SK-N-SH (cell line): Measurements from ENCODE around the gene INS. TPM values are rescaled to one million over a fixed set of nuclear protein-coding genes. Genes with fewer than 3 reads are reported as not detected.
A peak's percentile ranks its signal among the peaks of the same experiment; 100 is the strongest.

ENCODE experiments used
- CTCF ChIA-PET: fragments of 300-600, 350-600 bp; formaldehyde crosslinking; extraction: SDS; loops from one replicate; lab custom pipeline; 2021; lab: Yijun Ruan, JAX
- POLR2A ChIA-PET: fragments of 350-600 bp; sonication (Branson Sonifier 250); formaldehyde crosslinking; extraction: SDS; loops from one replicate; lab custom pipeline; 2020; ENCODE audit warnings: antibody characterized with exemption, inconsistent platforms; lab: Yijun Ruan, JAX
- DNase-seq: peaks from one replicate; pipeline ENCODE4 v3.0.0; 2012
- H2AFZ ChIP-seq: fragments of 200-600 bp; sonication (generic); 2 replicates; pipeline ENCODE4 v1.8.1; 2016; ENCODE audit warnings: antibody characterized with exemption, mild to moderate bottlenecking, low read depth
- H3F3A ChIP-seq: fragments of 200-600 bp; sonication (generic); replicated peaks from 2 replicates; pipeline ENCODE3; 2016; ENCODE audit warnings: antibody characterized with exemption, mild to moderate bottlenecking; ENCODE audit not compliant: insufficient read depth
- H3K27ac ChIP-seq, 2 experiments: fragments of 200-500 bp in 1 of 2; fragments of 200-600 bp in 1 of 2; sonication (Bioruptor generic) in 1 of 2; sonication (generic), shearing (Covaris generic) in 1 of 2; 2 replicates each; pipeline versions ENCODE4 v1.5.1 to v1.6.1; 2014 to 2016; ENCODE audit warnings: low read depth in 2 of 2, inconsistent platforms in 1 of 2, low read length in 1 of 2, mild to moderate bottlenecking in 1 of 2, mixed read lengths in 1 of 2
- H3K27me3 ChIP-seq: fragments of 200-600 bp; sonication (generic), shearing (Covaris generic); 2 replicates; pipeline ENCODE4 v1.6.1; 2016; ENCODE audit warnings: mixed run types; ENCODE audit not compliant: insufficient read depth
- H3K36me3 ChIP-seq, 2 experiments: fragments of 200-500 bp in 1 of 2; fragments of 200-600 bp in 1 of 2; sonication (Bioruptor generic) in 1 of 2; sonication (generic) in 1 of 2; replicated peaks in 1 of 2; 2 replicates each; pipeline versions ENCODE3 to v1.5.1; 2014 to 2016; ENCODE audit warnings: low read length in 1 of 2, mild to moderate bottlenecking in 1 of 2; ENCODE audit not compliant: insufficient read depth in 2 of 2, control insufficient read depth in 1 of 2
- H3K4me1 ChIP-seq, 2 experiments: fragments of 200-500 bp in 1 of 2; fragments of 200-600 bp in 1 of 2; sonication (Bioruptor generic) in 1 of 2; sonication (generic), shearing (Covaris generic) in 1 of 2; 2 replicates each; pipeline versions ENCODE4 v1.5.1 to v1.6.1; 2014 to 2016; ENCODE audit warnings: low read depth in 1 of 2, low read length in 1 of 2, mixed run types in 1 of 2; ENCODE audit not compliant: insufficient read depth in 2 of 2, control insufficient read depth in 1 of 2
- H3K4me2 ChIP-seq: fragments of 200-600 bp; sonication (generic), shearing (Covaris generic); 2 replicates; pipeline ENCODE4 v1.6.1; 2017; ENCODE audit warnings: mixed run types
- H3K4me3 ChIP-seq, 2 experiments: fragments of 200-500 bp in 1 of 2; fragments of 200-600 bp in 1 of 2; sonication (Bioruptor generic) in 1 of 2; sonication (generic), shearing (Covaris generic) in 1 of 2; 2 replicates each; pipeline versions ENCODE4 v1.5.1 to v1.8.1; 2014 to 2016; ENCODE audit warnings: low read depth in 2 of 2, inconsistent platforms in 1 of 2, low read length in 1 of 2, mild to moderate bottlenecking in 1 of 2, mixed read lengths in 1 of 2, moderate library complexity in 1 of 2
- H3K79me2 ChIP-seq: fragments of 200-600 bp; sonication (generic); 2 replicates; pipeline ENCODE4 v1.8.1; 2017; ENCODE audit warnings: mild to moderate bottlenecking; ENCODE audit not compliant: insufficient read depth
- H3K9ac ChIP-seq: fragments of 200-600 bp; sonication (generic); 2 replicates; pipeline ENCODE4 v1.6.1; 2017; ENCODE audit warnings: mixed run types
- H3K9me2 ChIP-seq: fragments of 200-600 bp; sonication (generic); 2 replicates; pipeline ENCODE4 v1.6.1; 2017; ENCODE audit warnings: mixed run types
- H3K9me3 ChIP-seq: fragments of 200-600 bp; sonication (generic); 2 replicates; pipeline ENCODE4 v1.6.1; 2017; ENCODE audit warnings: mixed run types, mild to moderate bottlenecking, moderate library complexity
- H4K20me1 ChIP-seq: fragments of 200-600 bp; sonication (generic); 2 replicates; pipeline ENCODE4 v1.6.1; 2017; ENCODE audit warnings: mild to moderate bottlenecking, mixed run types; ENCODE audit not compliant: insufficient read depth
- CTCF ChIP-seq: fragments of 200-600 bp; sonication (generic); IDR thresholded peaks from 2 replicates; pipeline ENCODE4 v1.6.1; 2017; ENCODE audit warnings: antibody characterized with exemption, mild to moderate bottlenecking, moderate library complexity
- EP300 ChIP-seq, 2 experiments: IDR thresholded peaks; 2 replicates each; pipeline versions ENCODE4 v1.4.0 to v1.6.1; 2012; ENCODE audit warnings: borderline replicate concordance in 1 of 2, low read depth in 1 of 2, low read length in 1 of 2
- EZH2phosphoT487 ChIP-seq: fragments of 200-600 bp; sonication (generic); IDR thresholded peaks from 2 replicates; pipeline ENCODE4 v1.6.1; 2017; ENCODE audit warnings: low read depth, mixed run types, mild to moderate bottlenecking, antibody characterized with exemption, moderate library complexity, borderline replicate concordance
- FOSL2 ChIP-seq: IDR thresholded peaks from 2 replicates; pipeline ENCODE4 v1.4.0; 2012; ENCODE audit warnings: low read depth, mild to moderate bottlenecking, moderate library complexity, borderline replicate concordance
- FOXJ3 ChIP-seq: sonication (generic); formaldehyde crosslinking; IDR thresholded peaks from 2 replicates; pipeline ENCODE4 v1.5.1; 2020; ENCODE audit warnings: mild to moderate bottlenecking, missing genetic modification reagents
- GATA2 ChIP-seq: sonication (generic); formaldehyde crosslinking; IDR thresholded peaks from 2 replicates; pipeline ENCODE4 v1.5.0; 2020; ENCODE audit warnings: mild to moderate bottlenecking, missing genetic modification reagents
- NFIC ChIP-seq: IDR thresholded peaks from 2 replicates; pipeline ENCODE4 v1.4.0; 2012; ENCODE audit warnings: borderline replicate concordance
- RAD21 ChIP-seq: IDR thresholded peaks from 2 replicates; pipeline ENCODE4 v1.6.1; 2012; ENCODE audit warnings: mild to moderate bottlenecking, low read length
- SMC3 ChIP-seq: IDR thresholded peaks from 2 replicates; pipeline ENCODE4 v1.6.1; 2012; ENCODE audit warnings: low read depth, low read length, improper control_type of control experiment
- WGBS: methylation state at CpG from one replicate; pipeline ENCODE4 v1.1.6; 2017; ENCODE audit warnings: low lambda C conversion rate; 5-methylcytosine and 5-hydroxymethylcytosine counted together
- polyA plus RNA-seq, 3 experiments: library from polyadenylated mRNA; depleted of rRNA; stranded (reverse); fragments of >200 nt; gene quantifications; 2 replicates each; pipeline ENCODE4 v1.2.3, GENCODE V29; 2012
- TF ChIP-seq, protein P1 (sequence below): fragments of 150-350 bp; IDR thresholded peaks from 2 replicates; pipeline ENCODE4 v1.6.1; 2016; ENCODE audit warnings: mild to moderate bottlenecking, low read depth, low read length

INS gene
- polyA plus RNA-seq, 1 of the 3 experiments (the other 2 are of a cell fraction), result not detected

GRCh38 chr11:2188745-2189144 is 27.7 kb upstream of the INS start:
- ChIA-PET POLR2A (no interaction called here), CTCF (no interaction called here)
- Histone ChIP-seq H4K20me1 (no peaks in the 10 kb centered on the region), H3K79me2 (no peaks in the 10 kb centered on the region), H3F3A (no peaks in the 10 kb centered on the region), H3K4me3 (no peak overlapping the region), H3K27ac (no peak overlapping the region), H3K9me3 (no peaks in the 10 kb centered on the region), H3K27me3 (no peaks in the 10 kb centered on the region), H3K4me1 (peaks cover 0 to 59% of the 10 kb centered on the region in 2 experiments; a peak in 1 of 4 replicates), H3K9ac (no peak overlapping the region), H3K9me2 (no peaks in the 10 kb centered on the region), H3K36me3 (no peaks in the 10 kb centered on the region), H2AFZ (no peak overlapping the region), H3K4me2 (no peak overlapping the region)
- DNase-seq, result no peak
- TF ChIP-seq RAD21, result no peak
- no peak for TF ChIP-seq GATA2 (CRISPR knock-in tag)
- WGBS, result 80% methylated on average over 18 of the region's 19 CpGs

DNA sequence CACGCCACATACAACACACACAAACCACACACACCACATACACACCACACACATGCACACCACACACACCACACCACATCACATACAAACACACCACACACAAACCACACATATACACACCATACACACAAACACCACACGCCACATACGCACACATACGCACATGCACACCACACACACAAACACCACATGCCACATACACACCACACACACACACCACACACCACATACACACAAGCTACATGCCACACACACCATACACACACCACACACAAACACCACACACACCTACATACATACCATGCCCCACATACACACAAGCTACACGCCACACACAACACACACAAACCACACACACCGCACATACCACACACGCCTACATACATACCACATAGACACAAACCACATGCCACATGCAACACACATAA is 26.3 kb upstream of the INS start:
- Histone ChIP-seq H3K9ac (no peak overlapping the region), H4K20me1 (no peaks in the 10 kb centered on the region), H3K9me3 (no peaks in the 10 kb centered on the region), H3K9me2 (no peaks in the 10 kb centered on the region), H3K4me2 (no peak overlapping the region), H3K4me1 (peaks cover 0 to 44% of the 10 kb centered on the region in 2 experiments; a peak in 1 of 4 replicates), H3K27me3 (no peaks in the 10 kb centered on the region), H2AFZ (no peak overlapping the region), H3K4me3 (no peak overlapping the region), H3F3A (no peaks in the 10 kb centered on the region), H3K27ac (no peak overlapping the region), H3K79me2 (no peaks in the 10 kb centered on the region), H3K36me3 (no peaks in the 10 kb centered on the region)
- no peak for DNase-seq
- ChIA-PET CTCF (interaction anchor here (0.9 to 3.5 kb wide), 9 partner anchors 7 to 591 kb away, joined by 3 to 49 read pairs (median 8); no protein-coding TSS in a partner anchor), POLR2A (no interaction called here)
- 90% methylated on average over 7 of the region's 7 CpGs for whole genome bisulfite sequencing
- TF ChIP-seq EP300 (IDR thresholded peaks at IDR 0.05; ENCODE audit: borderline replicate concordance in 1 of 2, low read depth in 1 of 2, low read length in 1 of 2), result no peak
- 0 out of 2 replicates have a peak, but pooled peaks have one; percentile 34 for TF ChIP-seq FOXJ3
- TF ChIP-seq, protein P1, sequence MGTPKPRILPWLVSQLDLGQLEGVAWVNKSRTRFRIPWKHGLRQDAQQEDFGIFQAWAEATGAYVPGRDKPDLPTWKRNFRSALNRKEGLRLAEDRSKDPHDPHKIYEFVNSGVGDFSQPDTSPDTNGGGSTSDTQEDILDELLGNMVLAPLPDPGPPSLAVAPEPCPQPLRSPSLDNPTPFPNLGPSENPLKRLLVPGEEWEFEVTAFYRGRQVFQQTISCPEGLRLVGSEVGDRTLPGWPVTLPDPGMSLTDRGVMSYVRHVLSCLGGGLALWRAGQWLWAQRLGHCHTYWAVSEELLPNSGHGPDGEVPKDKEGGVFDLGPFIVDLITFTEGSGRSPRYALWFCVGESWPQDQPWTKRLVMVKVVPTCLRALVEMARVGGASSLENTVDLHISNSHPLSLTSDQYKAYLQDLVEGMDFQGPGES, result no peak
- no peak for TF ChIP-seq NFIC
- TF ChIP-seq EZH2phosphoT487, result no peak

- Histone ChIP-seq H4K20me1 (no peaks in the 10 kb centered on the region), H3K4me3 (no peak overlapping the region), H3F3A (no peaks in the 10 kb centered on the region), H2AFZ (no peak overlapping the region), H3K9me3 (no peaks in the 10 kb centered on the region), H3K27ac (no peak overlapping the region; a peak in 1 of 4 replicates), H3K36me3 (no peaks in the 10 kb centered on the region), H3K27me3 (no peaks in the 10 kb centered on the region), H3K79me2 (no peaks in the 10 kb centered on the region), H3K4me2 (no peak overlapping the region), H3K9me2 (no peaks in the 10 kb centered on the region), H3K4me1 (peaks cover 0 to 39% of the 10 kb centered on the region in 2 experiments; a peak in 1 of 4 replicates), H3K9ac (no peak overlapping the region)
- WGBS, result 58% methylated on average over 12 of the region's 21 CpGs
- peak; percentile 40; the same call in 1 of the 2 replicates for TF ChIP-seq SMC3
- TF ChIP-seq CTCF, result peak; percentile 17; the same call in 1 of the 2 replicates
- no peak for TF ChIP-seq FOSL2
- peak; percentile 73 for TF ChIP-seq RAD21
- CTCF ChIA-PET, result interaction anchor here (0.6 to 3.5 kb wide), 25 partner anchors 8 to 591 kb away, joined by 3 to 49 read pairs (median 5); partner anchors contain the start of genes C11orf21, TH and TSPAN32
- peak; percentile 80 for DNase-seq
- POLR2A ChIA-PET, result interaction anchor here (1.1 to 1.4 kb wide), 3 partner anchors 7 to 118 kb away, joined by 3 to 4 read pairs (median 4); no protein-coding TSS in a partner anchor
Observed at GRCh38 chr11:2186669-2187279, 25.8 kb upstream of the INS start.
